K562 (cell line): Measurements from ENCODE around the gene CD14. TPM values are rescaled to one million over a fixed set of nuclear protein-coding genes. Genes with fewer than 3 reads are reported as not detected.

Experiments
- ATAC-seq: fragments of 200-7000 bp; cut with Tn5 transposase; 3 replicates; pipeline ENCODE4 v1.9.1; 2020; ENCODE audit warnings: moderate library complexity
- BruUV-seq: library from RNA; stranded (reverse); fragments of 400-500 nt; replicated peaks from 2 replicates; lab custom pipeline; 2021; lab: Mats Ljungman, UMichigan
- CTCF ChIA-PET: fragments of 300-600 bp; formaldehyde crosslinking; extraction: SDS; loops from one replicate; lab custom pipeline; 2021; ENCODE audit warnings: low intra/inter-chr PET ratio; lab: Yijun Ruan, JAX
- POLR2A ChIA-PET: fragments of 300-600, 350-650 bp; sonication (Branson Sonifier 250); formaldehyde crosslinking; extraction: SDS; loops from one replicate; lab custom pipeline; 2021; ENCODE audit warnings: antibody characterized with exemption, inconsistent platforms; lab: Yijun Ruan, JAX
- DNase-seq, 4 experiments: peaks; one replicate each; pipeline versions ENCODE4 v3.0.0 to v3.0.0-alpha.2; 2011 to 2018; ENCODE audit warnings: low spot score in 3 of 4, mixed read lengths in 3 of 4; ENCODE audit errors: extremely low read depth in 1 of 4
- FAIRE-seq: peaks from 2 replicates; lab custom pipeline; 2011; peaks lifted over from hg19 to GRCh38; lab: Jason Lieb, UNC
- H2AFZ ChIP-seq: 2 replicates; pipeline ENCODE4 v1.6.0; 2011; ENCODE audit warnings: low read depth, low read length, control low read depth, inconsistent platforms
- H3K27ac ChIP-seq: fragments of 200-600 bp; 3 replicates; pipeline ENCODE4 v1.8.0; 2011; ENCODE audit warnings: low read depth, mild to moderate bottlenecking, control low read depth, inconsistent platforms, low read length, moderate library complexity, mixed read lengths; ENCODE audit errors: extremely low read depth
- H3K27me3 ChIP-seq, 2 experiments: fragments of 300-600 bp in 1 of 2; 2 replicates in 1 of 2; 3 replicates in 1 of 2; pipeline versions ENCODE4 v1.6.0 to v1.8.0; 2011; ENCODE audit warnings: inconsistent platforms in 2 of 2, low read length in 2 of 2, mild to moderate bottlenecking in 1 of 2, mixed read lengths in 1 of 2, moderate library complexity in 1 of 2; ENCODE audit not compliant: control insufficient read depth in 2 of 2, insufficient read depth in 2 of 2
- H3K36me3 ChIP-seq: fragments of 300-600 bp; 3 replicates; pipeline ENCODE4 v1.8.0; 2011; ENCODE audit warnings: mild to moderate bottlenecking, low read length, inconsistent platforms; ENCODE audit not compliant: control insufficient read depth, insufficient read depth
- H3K4me1 ChIP-seq, 2 experiments: fragments of 200-600 bp in 1 of 2; replicated peaks in 1 of 2; 2 replicates in 1 of 2; 3 replicates in 1 of 2; pipeline versions ENCODE4 v1.5.1 to v1.8.0; 2011; ENCODE audit warnings: inconsistent platforms in 2 of 2, low read length in 2 of 2, mild to moderate bottlenecking in 1 of 2, mixed read lengths in 1 of 2, moderate library complexity in 1 of 2; ENCODE audit not compliant: control insufficient read depth in 2 of 2, insufficient read depth in 2 of 2
- H3K4me2 ChIP-seq: 2 replicates; pipeline ENCODE4 v1.6.1; 2011; ENCODE audit warnings: low read length, control low read depth, inconsistent platforms, mixed read lengths; ENCODE audit not compliant: insufficient read depth
- H3K4me3 ChIP-seq: fragments of 200-600 bp; sonication (generic), shearing (Covaris generic); 2 replicates; pipeline ENCODE4 v1.5.1; 2016; ENCODE audit warnings: control low read depth, inconsistent platforms
- H3K79me2 ChIP-seq: fragments of 200-600 bp; 3 replicates; pipeline ENCODE4 v1.8.0; 2011; ENCODE audit warnings: low read length, inconsistent platforms; ENCODE audit not compliant: control insufficient read depth, insufficient read depth
- H3K9ac ChIP-seq, 2 experiments: 2 replicates each; pipeline versions ENCODE4 v1.6.0 to v1.6.1; 2011; ENCODE audit warnings: low read depth in 2 of 2, low read length in 2 of 2, control low read depth in 1 of 2, inconsistent platforms in 1 of 2, mild to moderate bottlenecking in 1 of 2, mixed read lengths in 1 of 2; ENCODE audit not compliant: insufficient read depth in 1 of 2
- H3K9me1 ChIP-seq: one replicate; pipeline ENCODE4 v1.6.0; 2011; ENCODE audit warnings: inconsistent platforms, mild to moderate bottlenecking, low read length, moderate library complexity; ENCODE audit not compliant: control insufficient read depth, insufficient read depth
- H3K9me3 ChIP-seq: replicated peaks from 2 replicates; pipeline ENCODE4 v1.5.1; 2011; ENCODE audit warnings: low read depth, low read length, inconsistent platforms; ENCODE audit not compliant: control insufficient read depth, insufficient read depth
- H4K20me1 ChIP-seq: replicated peaks from 2 replicates; pipeline ENCODE4 v1.6.1; 2011; ENCODE audit warnings: low read length, inconsistent platforms, mixed read lengths; ENCODE audit not compliant: control insufficient read depth, insufficient read depth
- ATF3 ChIP-seq, 2 experiments: fragments of 450-650 bp in 1 of 2; sonication (generic) in 1 of 2; formaldehyde crosslinking in 1 of 2; IDR thresholded peaks in 1 of 2; conservative IDR thresholded peaks in 1 of 2; 2 replicates each; pipeline versions ENCODE4 v1.6.1 to v1.8.1; 2016 to 2023; ENCODE audit warnings: mild to moderate bottlenecking in 2 of 2, moderate library complexity in 2 of 2, inconsistent platforms in 1 of 2, missing genetic modification reagents in 1 of 2
- LARP7 ChIP-seq: fragments of 450-650 bp; IDR thresholded peaks from 2 replicates; pipeline ENCODE4 v1.6.1; 2016
- PHF8 ChIP-seq: fragments of 200-600 bp; sonication (generic); IDR thresholded peaks from 2 replicates; pipeline ENCODE4 v1.6.1; 2012; ENCODE audit warnings: mixed run types, mild to moderate bottlenecking, inconsistent platforms, low read length, moderate library complexity, borderline replicate concordance
- THRAP3 ChIP-seq: fragments of 450-650 bp; IDR thresholded peaks from 2 replicates; pipeline ENCODE4 v1.6.1; 2016; ENCODE audit warnings: mild to moderate bottlenecking, inconsistent platforms, borderline replicate concordance
- WGBS: fragments of 100-300 bp; shearing (Covaris generic); methylation state at CpG from one replicate; pipeline ENCODE4 v1.1.6; 2016; ENCODE audit warnings: low coverage, mixed read lengths; ENCODE audit not compliant: insufficient coverage; ENCODE audit errors: missing lambda C conversion rate; 5-methylcytosine and 5-hydroxymethylcytosine counted together
- in situ Hi-C: fragments of 300-500 bp; cut with MboI; formaldehyde crosslinking; loops from 4 replicates; pipeline ENCODE4 v1.15.0; 2018; ENCODE audit warnings: inconsistent platforms, mixed read lengths
- intact Hi-C: fragments of 100-400 bp; cut with micrococcal nuclease; formaldehyde crosslinking; loops from 2 replicates; pipeline ENCODE4 v1.14.2; 2022
- polyA plus RNA-seq, 8 experiments: library from polyadenylated mRNA; depleted of rRNA in 4 of 8; stranded (reverse) in 5 of 8; unstranded in 3 of 8; fragments of >200 nt; fragmentation: Nextera tagmentation in 2 of 8; fragmentation: Illumina TruSeq in 1 of 8; extraction: Ambion mirVana in 2 of 8; extraction: Trizol in 1 of 8; gene quantifications; 2 replicates each; pipeline versions ENCODE4 v1.2.1 to v1.2.3, GENCODE V29; 2011 to 2014; ENCODE audit warnings: inconsistent platforms in 1 of 8, missing spikeins in 1 of 8
- total RNA-seq, 7 experiments: library from RNA; depleted of rRNA in 6 of 7; stranded (reverse); fragments of >200 nt in 6 of 7; fragmentation: Illumina TruSeq in 2 of 7; extraction: Trizol in 2 of 7; gene quantifications; 2 replicates each; pipeline versions ENCODE4 v1.2.1 to v1.2.3, GENCODE V29; 2011 to 2021; ENCODE audit warnings: low replicate concordance in 1 of 7

Gene CD14
- total and polyA plus RNA-seq, 9 of the 15 experiments (the other 6 are each of a cell fraction or from before 2014, with no cell fraction given), result 0.07 to 0.47 (median 0.14) TPM; not detected in 2

DNA sequence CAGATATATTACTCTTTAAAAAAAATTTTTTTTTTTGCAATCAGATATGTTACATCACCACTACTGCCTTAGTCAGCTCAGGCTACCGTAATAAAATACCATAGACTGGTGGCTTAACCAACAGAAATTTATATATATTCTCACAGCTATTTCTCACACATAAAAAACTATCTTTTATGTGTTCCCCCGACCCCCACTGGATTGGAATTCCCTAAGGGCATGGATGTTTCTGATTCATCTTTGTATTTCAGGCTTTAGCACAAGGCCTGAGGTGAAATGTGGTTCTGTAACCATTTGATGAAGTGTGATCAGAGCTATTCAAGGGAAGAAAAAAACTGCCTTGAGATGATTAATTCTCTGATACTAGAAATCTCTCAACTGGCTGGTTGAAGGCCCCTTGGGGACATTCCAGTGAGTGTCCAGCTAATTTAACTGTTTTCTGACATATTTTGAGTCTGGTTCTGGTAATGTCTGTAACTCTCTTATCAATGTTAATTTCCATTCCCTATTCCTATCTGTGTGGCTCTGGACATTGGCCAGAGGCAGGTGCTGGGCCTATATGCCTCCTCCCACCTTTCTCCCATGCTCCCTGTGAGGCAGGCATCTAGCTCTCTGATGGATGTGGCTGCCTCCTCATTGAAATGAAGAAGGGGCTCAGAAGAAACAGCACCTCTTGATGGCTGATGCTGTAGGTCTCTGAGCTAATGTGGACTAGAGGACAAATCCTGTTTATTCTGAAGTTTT is 2.5 kb downstream of the CD14 start:
- DNase-seq (no peak), FAIRE-seq (no peak), ATAC-seq (no peak)
- no peak overlapping the region for H3K27ac ChIP-seq
- CTCF ChIA-PET, result no interaction called here
- BruUV-seq, result no TSS peak
- no peaks in the 10 kb centered on the region for H3K9me1 ChIP-seq
- in situ Hi-C loops, result no loop called here
- TF ChIP-seq THRAP3, result no peak
- no peak for TF ChIP-seq LARP7
- no peak for TF ChIP-seq PHF8
- TF ChIP-seq ATF3 (IDR thresholded peaks at IDR 0.05), result peak; percentile 34; the same call in 1 of the 2 replicates
- TF ChIP-seq ATF3 (CRISPR knock-in tag; conservative IDR thresholded peaks at IDR 0.05), result no peak
- intact Hi-C loops, result no loop called here
- H3K79me2 ChIP-seq, result no peaks in the 10 kb centered on the region
- 24% methylated on average over 2 of the region's 2 CpGs for WGBS
- no peak overlapping the region for H2AFZ ChIP-seq
- no peak overlapping the region for H3K4me3 ChIP-seq
- H4K20me1 ChIP-seq, result no peaks in the 10 kb centered on the region
- POLR2A ChIA-PET, result no interaction called here
- no peak overlapping the region for H3K9ac ChIP-seq
- H3K27me3 ChIP-seq, result no peaks in the 10 kb centered on the region
- H3K4me2 ChIP-seq, result no peak overlapping the region
- no peaks in the 10 kb centered on the region for H3K9me3 ChIP-seq
- H3K36me3 ChIP-seq, result no peaks in the 10 kb centered on the region
- H3K4me1 ChIP-seq, result peaks cover 0 to 14% of the 10 kb centered on the region in 2 experiments; a peak in 2 of 5 replicates
